GM18498 (cell line): ENCODE measurements around the gene GPR89B.
"Not testable (repeated sequence)": the region's sequence is repeated elsewhere in the genome, so short reads cannot be mapped to it uniquely, and the experiment has no call there.

Source experiments
- ATAC-seq: cut with Tn5 transposase; IDR thresholded peaks from one replicate; pipeline ENCODE4 v1.9.1; 2021; ENCODE audit warnings: mild to moderate bottlenecking, moderate library complexity; ENCODE audit not compliant: unreplicated experiment

Gene GPR89B

DNA sequence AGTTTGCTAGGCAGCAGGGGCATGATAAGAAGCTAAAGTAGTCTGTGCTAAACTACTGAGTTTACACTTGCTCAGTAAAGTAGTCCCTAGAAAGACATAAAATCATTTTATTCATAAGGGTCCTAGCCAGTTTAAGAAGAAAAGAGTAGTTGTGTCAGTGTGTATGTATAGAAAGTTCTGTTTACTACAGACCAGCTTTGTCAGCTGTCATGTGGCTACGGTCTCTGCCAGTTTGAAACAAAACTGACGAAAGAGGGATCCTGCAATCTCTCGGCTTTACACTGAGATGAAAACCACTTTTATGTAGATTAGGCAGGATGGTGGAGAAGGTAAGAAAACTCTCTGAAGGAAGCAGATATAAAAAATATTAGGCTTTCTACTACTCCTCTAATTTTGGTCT lies 7.1 kb downstream of the GPR89B start:
- not testable (repeated sequence) for ATAC-seq

DNA sequence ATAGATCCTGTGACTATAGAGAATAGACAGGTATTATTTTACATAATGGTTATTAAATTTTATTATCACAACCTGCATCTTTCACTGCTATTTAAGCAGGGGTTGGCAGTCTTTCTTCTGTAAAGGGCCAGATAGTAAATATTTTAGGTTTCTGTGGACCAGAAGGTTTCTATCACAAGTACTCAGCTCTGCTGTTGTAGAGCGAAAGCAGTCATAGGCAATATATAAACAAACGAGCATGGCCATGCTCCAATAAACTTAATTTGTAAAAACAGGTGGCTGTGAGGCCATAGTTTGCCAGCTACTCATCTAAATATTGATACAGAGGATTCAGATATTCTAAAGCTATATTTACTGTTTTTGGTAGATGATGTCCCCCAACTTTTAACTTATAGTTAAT lies 12.2 kb downstream of the GPR89B start:
- not testable (repeated sequence) for ATAC-seq

DNA sequence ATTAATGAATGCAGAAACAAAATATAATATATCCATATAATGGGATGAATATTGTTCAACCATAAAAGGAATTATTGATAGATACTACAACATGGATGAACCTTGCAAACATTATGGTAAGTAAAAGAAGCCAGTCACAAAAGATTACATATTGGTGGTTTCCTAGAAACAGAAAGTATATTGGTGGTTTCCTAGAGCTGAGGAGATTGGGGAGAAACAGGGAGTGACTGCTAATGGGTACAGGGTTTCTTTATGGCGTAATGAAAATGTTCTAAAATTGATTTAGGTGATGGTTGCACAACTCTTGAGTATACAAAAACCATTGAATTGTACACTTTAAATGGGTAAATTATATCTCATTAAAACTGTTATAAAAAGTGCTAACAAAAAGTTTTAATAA lies 14.3 kb downstream of the GPR89B start:
- ATAC-seq: not testable (repeated sequence)

DNA sequence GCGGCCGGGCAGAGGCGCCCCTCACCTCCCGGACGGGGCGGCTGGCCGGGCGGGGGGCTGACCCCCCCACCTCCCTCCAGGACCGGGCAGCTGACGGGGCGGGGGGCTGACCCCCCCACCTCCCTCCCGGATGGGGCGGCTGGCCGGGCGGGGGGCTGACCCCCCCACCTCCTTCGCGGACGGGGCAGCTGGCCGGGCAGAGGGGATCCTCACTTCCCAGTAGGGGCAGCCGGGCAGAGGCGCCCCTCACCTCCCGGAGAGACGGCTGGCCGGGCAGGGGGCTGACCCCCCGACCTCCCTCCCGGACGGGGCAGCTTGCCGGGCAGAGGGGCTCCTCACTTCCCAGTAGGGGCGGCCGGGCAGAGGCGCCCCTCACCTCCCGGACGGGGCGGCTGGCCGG lies 21.3 kb downstream of the GPR89B start:
- not testable (repeated sequence) for ATAC-seq

DNA sequence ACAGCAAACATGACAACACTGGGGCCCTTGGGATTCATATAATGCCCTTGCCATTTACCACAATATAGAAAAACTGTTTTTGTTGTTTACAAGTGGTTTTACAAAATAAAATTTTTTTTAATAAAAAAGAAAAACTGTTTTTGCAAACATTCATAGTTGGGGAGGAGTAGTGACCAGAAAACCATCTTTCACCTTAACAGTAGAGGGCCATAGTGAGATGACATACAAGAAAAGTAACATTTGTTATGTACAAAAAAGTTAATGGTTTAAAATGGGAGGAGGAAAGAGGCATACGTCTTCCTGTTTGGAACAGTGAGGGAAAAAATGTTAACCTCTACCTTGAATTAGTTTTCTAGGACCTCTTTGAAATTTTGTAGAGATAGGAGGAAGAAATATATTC lies 30.7 kb downstream of the GPR89B start:
- not testable (repeated sequence) for ATAC-seq

DNA sequence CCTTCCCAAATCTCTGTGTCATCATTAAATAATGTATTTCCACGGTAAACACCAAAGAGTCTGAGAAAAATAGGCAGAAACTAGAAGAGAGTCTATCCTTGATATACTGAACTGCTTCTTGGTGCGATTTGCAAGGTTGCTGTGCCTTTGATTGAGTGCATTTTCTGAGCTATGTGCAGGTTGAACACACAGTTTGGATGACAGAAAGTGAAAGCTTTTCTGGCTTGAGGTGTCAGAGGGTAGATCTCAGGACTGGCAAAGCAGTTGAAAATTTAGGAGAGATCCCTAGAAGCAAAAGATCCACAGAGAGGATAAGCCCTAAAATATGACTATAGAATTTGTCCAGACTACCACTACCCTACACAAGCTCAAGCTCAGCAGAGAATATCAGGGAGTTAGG lies 31.5 kb downstream of the GPR89B start:
- ATAC-seq: not testable (repeated sequence)

DNA sequence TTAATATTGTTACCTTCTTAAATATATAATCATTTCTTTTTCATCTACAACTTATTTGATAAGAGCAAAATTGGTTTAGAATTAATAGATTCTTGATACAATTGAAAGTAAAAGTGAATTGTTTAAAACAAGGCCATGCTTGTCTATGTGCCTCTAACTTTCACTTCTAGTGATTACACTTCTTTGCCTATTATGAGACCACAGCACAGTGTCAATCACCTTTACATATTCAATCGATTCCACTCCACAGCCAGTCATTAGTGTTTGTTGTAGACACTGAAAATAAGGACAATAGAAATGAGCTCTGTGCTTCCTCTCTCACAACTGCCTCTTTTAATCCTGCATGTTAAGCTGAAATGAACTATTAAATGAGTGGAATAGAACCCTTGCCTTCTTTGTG lies 36.4 kb downstream of the GPR89B start:
- ATAC-seq: not testable (repeated sequence)

DNA sequence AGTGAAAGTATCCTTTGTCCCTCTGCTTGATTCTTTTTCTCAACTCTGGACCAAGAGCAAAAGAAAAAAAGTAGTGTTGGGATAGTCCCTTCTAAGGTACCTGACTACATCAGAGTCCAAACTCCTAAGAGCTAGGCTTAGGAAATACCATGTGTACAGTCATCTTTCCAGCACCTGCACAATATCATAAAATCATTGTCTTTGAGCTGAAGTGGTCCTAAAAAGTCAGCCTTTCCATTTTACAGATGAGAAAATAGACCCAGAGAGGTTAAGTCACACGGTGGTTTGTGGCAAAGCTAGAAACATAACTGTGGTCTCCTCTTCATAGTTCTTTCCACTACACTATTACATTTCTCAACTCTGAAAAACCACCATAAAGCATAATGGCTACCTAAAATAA lies 38.4 kb downstream of the GPR89B start:
- ATAC-seq: not testable (repeated sequence)

DNA sequence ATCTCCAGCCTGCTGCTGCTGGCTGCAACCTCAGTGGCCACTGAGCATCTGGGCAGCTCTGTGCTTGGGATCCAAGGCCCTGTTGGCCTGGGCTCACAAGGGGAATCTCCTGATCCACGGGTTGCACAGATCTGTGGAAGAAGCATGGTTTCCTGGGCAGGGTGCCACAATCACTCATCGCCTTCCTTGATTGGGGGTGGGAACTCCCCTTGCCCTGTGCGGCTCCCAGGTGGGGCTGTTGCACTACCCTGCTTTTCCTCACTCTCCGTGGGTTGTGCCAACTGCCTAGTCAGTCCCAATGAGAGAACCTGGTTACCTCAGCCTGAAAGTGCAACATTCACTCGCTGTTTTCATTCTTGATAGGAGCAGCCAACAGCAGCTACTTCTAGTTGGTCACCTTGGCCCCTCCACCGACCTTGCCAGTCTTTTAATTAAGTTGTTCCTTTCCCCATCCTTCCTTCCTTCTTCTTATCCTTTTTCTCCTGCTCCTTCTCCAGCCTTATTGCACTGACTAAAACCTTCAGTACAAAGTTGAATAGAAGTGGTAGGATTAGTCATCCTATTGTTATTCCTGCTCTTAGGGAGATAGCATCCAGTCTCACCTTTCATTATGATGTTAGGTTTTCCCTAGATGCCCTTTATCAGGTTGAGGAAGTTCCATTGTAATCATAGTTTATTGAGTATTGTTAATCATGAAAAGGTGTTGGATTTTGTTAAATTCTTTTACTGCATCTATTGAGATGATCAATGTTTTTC lies 50.9 kb downstream of the GPR89B start:
- not testable (repeated sequence) for ATAC-seq

DNA sequence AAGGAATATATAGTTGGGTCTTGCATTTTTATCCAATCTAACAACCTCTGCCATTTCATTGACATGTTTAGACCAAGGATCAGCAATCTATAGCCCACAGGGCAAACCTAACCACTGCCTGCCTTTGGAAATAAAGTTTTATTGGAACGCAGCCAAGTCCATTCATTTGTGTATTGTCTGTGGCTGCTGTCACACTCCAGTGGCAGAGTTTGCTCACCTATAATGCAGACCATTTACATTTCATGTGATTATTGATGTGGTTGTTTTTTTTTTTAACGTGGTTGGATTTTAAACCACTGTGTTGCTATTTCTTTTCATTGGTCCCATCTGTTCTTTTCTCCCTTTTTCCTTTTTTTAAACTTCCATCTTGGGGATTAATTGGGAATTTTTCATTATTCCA lies 57.2 kb downstream of the GPR89B start:
- ATAC-seq: not testable (repeated sequence)

DNA sequence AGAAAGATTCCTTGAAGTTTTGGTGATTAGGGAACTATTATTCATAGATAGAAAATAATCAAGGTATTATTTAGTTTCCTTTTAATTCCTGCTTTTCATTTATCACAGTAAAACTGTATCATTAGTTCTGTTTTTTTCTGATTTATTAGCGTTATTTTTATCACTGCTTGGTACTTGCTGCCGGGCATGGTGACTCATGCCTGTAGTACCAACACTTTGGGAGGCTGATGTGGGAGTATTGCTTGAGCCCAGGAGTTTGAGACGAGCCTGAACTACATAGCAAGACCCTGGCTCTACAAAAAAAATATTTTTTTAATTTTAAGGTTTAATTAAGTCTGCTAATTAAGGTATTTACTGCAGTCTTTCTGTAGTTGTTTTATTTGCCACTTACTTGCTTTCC lies 59.7 kb downstream of the GPR89B start:
- not testable (repeated sequence) for ATAC-seq

DNA sequence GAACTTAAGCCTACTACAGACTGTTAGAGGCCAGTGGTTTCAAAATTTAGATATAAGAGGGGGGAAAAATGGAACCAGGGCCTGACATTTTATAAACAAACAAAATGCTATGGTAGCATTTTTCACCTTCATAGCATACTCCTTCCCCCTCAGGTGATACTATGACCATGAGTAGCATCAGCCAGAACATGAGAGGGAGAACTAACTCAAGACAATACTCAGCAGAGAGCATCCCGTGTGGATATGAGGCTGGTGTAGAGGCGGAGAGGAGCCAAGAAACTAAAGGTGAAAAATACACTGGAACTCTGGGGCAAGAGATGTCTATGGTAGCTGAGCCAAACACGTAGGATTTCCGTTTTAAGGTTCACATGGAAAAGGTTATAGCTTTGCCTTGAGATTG lies 64.7 kb downstream of the GPR89B start:
- not testable (repeated sequence) for ATAC-seq

DNA sequence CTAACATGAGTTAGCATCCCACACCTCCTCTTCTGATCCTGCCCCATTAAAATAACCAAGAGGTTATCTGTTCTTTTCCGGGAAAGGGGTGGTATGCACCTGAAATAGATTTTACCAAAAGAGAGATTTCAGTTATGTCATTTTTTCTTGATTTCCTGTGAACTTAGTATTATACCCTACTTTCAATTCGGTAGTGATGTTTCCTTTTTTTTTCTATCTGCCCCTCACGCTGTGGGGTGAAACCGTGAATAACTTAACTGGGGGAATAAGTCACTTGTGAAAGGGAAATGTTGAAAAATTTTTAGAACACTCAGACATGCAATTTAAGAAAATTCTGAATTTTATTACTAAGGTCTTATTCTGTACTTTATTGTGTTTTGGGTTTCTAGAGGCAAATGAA lies 65.2 kb downstream of the GPR89B start:
- ATAC-seq: not testable (repeated sequence)

DNA sequence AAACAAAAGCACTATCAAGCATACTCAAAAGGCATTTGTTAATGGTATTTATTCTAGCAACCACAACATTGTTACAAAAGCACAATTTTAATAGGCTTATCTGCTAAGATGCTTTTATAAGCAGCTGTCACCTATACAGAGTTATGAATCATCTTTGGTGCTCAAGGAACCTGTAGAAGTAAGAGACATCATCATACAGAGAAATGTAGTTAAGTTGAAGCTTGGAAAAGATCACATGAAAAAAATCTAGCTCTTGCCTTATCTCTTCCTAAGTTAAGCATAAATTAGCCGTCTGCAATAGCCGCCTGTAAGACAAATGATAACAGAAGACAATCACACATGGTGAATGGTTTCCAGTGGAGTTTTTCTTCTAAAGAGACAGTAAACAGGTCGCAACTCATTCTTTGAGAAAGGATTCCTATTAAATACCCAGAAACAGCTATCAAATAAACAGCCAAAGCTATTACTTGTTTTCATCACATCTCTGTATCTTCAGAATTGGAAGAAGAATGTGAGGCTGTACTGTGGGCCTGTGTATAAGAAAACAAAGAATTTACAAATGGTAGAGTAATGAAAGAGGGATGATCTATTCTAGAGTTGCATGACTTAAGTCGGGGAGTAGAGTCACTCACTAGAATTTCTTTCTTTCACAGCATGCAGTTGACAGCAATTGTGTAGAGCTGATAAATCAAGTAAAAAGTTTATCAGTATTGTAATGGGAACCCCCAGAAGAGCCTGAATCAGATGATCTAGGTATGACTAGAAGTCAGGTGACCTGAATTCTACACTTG lies 65.8 kb downstream of the GPR89B start:
- ATAC-seq: not testable (repeated sequence)

DNA sequence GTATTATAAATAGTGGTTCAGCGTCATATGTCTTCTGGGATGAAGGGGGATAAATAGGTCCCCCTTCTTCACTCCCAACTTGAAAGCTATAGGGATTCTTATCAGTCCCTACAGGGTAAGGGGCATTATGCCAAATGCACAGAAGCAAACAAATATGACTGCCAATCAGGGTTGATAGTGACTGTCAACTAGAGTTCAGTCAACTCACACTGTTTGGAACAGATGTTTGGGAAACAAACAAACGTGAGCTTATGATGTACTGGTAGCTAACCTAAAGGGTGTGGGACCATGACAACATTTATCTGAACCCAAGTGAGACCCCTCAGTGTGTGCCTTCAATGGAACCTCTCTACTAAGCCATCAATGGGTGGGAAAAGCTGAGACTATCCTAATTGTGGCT lies 67.9 kb downstream of the GPR89B start:
- ATAC-seq: not testable (repeated sequence)

DNA sequence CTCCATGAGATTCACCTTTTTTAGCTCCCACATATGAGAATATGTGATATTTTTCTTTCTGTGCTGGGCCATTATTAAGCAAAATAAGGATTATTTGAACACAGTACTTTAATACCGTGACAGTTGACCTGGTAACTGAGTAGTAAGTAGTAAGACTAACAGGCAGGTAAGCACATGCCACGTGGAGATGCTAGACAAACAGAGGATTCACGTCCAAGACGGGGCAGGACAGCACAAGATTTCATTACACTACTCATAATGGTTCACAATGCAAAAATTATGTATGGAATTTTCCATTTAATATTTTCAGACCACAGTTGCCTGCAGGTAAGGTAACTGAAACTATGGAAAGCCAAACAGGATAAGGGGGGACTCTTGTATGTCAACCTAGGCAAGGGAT lies 79.5 kb downstream of the GPR89B start:
- not testable (repeated sequence) for ATAC-seq

DNA sequence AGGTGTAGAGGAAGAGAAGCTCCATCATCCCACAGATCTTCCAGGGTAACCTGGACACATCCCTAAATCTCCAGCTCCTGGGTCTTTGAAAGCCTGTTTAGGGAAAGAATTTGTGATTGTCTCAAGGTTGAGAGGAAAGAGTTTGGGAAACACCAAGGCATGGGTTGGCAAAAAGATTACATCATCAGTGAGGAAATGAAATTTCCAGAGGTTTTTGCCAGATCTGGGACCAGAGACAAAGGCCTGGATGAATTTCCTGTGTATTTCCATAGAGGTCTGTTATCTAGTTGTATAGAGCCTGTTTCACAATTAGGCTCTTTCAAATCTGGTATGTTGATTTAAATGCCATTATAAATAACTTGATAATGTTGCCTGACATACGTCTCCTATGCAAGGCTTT lies 82.3 kb downstream of the GPR89B start:
- ATAC-seq: no peak

DNA sequence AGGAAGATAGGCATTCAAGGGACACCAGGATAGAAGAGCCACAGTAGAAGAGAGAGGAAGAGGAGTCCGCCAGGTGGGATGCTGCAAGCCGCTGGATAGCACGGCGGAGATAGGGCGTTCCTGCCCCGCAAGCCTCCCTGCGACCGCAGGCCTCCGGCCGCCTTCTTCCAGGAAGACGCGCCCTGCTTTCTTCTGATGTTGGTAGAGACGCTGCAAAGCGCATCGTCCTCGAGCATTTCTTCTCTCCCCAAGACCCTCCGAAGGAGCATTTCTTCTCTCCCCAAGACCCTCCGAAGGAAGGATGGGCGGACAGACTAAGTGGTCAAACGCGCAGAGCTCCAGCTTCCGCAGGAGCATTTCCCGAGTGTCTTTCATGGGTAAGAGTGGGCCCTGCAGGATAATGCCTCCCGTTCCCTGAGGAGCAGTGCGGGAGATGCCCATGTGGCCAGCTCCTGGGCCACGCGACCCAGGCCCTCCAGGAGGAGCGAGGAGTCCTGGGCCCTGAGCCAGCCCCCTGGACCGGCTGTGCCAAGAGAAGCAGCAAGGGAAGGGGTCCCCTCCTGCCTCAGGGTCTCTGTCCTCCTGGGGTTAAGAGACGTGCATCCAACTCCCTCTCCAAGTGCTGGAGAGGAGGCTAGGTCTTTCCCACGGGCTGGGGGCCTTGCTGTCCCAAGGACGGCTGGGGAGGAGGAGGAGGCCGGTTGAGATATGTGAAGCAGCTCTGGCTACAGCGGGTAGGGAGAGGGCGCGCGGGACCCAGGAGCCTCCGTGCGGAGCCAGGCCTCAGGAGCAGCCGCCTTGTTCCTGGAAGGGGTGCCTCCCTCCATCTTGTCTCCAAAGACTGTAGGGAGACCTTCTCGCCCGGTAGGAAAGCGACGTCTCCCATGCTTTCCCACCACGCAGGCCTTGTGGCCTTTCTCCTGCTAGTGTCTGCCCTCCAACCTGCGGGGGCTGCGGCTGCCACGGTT lies 85.2 kb downstream of the GPR89B start:
- not testable (repeated sequence) for ATAC-seq

DNA sequence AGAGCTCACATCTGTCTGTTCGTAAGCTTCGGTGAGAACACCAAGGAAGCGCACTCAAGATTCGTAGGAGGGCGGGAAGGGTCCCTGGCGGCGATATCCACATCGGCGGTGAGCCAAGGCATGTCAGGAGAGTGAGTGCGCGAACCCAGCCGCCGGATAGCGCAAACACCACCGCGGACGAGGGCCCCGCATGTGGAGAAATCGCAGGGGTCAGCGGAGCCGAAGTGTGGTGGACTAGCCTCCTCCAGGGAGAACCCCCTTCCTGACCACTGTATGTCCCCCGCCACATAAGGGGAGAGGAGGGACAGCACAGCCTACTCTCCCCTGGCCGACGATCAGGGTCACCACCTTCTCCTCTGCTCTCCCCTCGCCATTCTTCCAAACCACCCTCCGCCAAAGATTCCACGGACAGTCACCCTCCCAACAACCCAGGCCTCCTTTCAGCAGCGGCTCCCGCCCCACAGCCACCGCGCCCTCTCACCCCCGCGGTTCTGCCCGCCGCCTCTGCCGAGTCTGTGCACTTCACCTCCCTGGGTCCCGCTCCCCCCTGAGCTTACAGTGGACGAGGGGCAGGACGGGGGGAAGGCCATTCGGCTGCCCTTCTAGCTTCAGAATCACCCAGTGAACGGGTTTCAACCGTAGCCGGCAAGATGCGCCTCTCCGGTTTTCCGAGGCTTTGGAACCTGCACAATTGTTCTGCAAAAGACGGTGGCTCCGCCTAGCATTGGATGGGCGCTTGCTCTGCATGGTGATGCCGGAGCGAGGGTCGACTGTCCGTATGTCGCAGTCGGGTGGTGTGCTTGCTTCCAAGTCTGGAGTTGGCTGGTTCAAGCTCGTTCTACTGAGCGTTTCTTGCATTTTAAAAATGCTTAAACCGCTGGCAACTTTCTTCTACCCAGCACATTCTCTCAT lies 86.3 kb downstream of the GPR89B start:
- not testable (repeated sequence) for ATAC-seq

DNA sequence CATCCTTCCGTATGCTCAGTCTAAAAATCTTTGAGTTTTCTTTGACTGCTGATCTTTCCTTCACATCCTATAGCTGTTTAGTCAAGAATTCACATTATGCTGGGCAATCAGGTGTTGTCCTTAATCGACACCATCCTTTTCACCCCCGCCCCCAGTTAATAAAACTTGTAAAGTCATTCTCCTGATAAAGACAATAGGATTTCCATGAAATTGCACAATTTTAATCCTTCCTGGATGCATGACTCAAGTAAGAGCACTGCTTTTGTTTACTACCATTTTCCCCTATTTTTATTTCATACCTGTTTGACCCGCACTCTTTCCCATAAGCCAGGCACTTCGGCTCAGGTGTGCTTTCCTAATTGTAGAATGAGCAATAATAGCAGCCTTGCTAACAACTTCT lies 96.7 kb downstream of the GPR89B start:
- not testable (repeated sequence) for ATAC-seq
